Smooth muscle cell (in vitro differentiated cells): ENCODE results near the gene ITGB5. TPM values are rescaled to one million over a fixed set of nuclear protein-coding genes. Genes with fewer than 3 reads are reported as not detected.

Source experiments
- DNase-seq: peaks from one replicate; lab custom pipeline; 2025; ENCODE audit not compliant: unreplicated experiment; lab: John Stamatoyannopoulos, UW
- H2AFZ ChIP-seq: fragments of 200-600 bp; sonication (generic); 2 replicates; pipeline ENCODE4 v1.6.0; 2016; ENCODE audit warnings: antibody characterized with exemption, low read depth, mild to moderate bottlenecking
- H3F3A ChIP-seq: fragments of 200-600 bp; sonication (generic); 2 replicates; pipeline ENCODE4 v1.6.0; 2017; ENCODE audit warnings: antibody characterized with exemption, low read depth
- H3K27ac ChIP-seq: fragments of 200-600 bp; sonication (generic); 2 replicates; pipeline ENCODE4 v1.5.1; 2016; ENCODE audit warnings: low read depth, mild to moderate bottlenecking
- H3K27me3 ChIP-seq: fragments of 200-600 bp; sonication (generic); 2 replicates; pipeline ENCODE4 v1.6.1; 2016; ENCODE audit warnings: low read depth, mild to moderate bottlenecking
- H3K36me3 ChIP-seq: fragments of 200-600 bp; sonication (generic); 2 replicates; pipeline ENCODE4 v1.5.1; 2016; ENCODE audit warnings: low read depth
- H3K4me1 ChIP-seq: fragments of 200-600 bp; sonication (generic); 2 replicates; pipeline ENCODE4 v1.5.1; 2016; ENCODE audit warnings: low read depth
- H3K4me2 ChIP-seq: fragments of 200-600 bp; sonication (generic); 2 replicates; pipeline ENCODE4 v1.6.0; 2016; ENCODE audit warnings: mild to moderate bottlenecking
- H3K4me3 ChIP-seq: fragments of 200-600 bp; sonication (generic); 2 replicates; pipeline ENCODE4 v1.5.1; 2016; ENCODE audit warnings: mild to moderate bottlenecking
- H3K79me2 ChIP-seq: fragments of 200-600 bp; sonication (generic); 2 replicates; pipeline ENCODE4 v1.6.0; 2016; ENCODE audit warnings: low read depth, mild to moderate bottlenecking
- H3K9ac ChIP-seq: fragments of 200-600 bp; sonication (generic); 2 replicates; pipeline ENCODE4 v1.6.0; 2016; ENCODE audit warnings: low read depth
- H3K9me3 ChIP-seq: fragments of 200-600 bp; sonication (generic); replicated peaks from 2 replicates; pipeline ENCODE4 v1.5.1; 2016; ENCODE audit warnings: low read depth
- H4K20me1 ChIP-seq: fragments of 200-600 bp; sonication (generic); 2 replicates; pipeline ENCODE4 v1.6.0; 2016; ENCODE audit warnings: low read depth
- CTCF ChIP-seq: fragments of 200-600 bp; sonication (generic); IDR thresholded peaks from 2 replicates; pipeline ENCODE4 v1.5.1; 2017; ENCODE audit warnings: borderline replicate concordance, mild to moderate bottlenecking, antibody characterized with exemption; ENCODE audit not compliant: insufficient read depth, poor library complexity, severe bottlenecking
- WGBS: methylation state at CpG from one replicate; pipeline ENCODE4 v1.1.7; 2016; ENCODE audit warnings: low lambda C conversion rate; 5-methylcytosine and 5-hydroxymethylcytosine counted together
- polyA plus RNA-seq: library from polyadenylated mRNA; unstranded; fragments of >200 nt; fragmentation: Nextera tagmentation; extraction: Ambion mirVana; gene quantifications from 2 replicates; pipeline ENCODE4 v1.2.1, GENCODE V29; 2016
- total RNA-seq: library from RNA; depleted of rRNA; stranded (reverse); fragments of >200 nt; gene quantifications from 2 replicates; pipeline ENCODE4 v1.2.3, GENCODE V29; 2014

ITGB5 gene
- total and polyA plus RNA-seq, 2 experiments from 2014 or later = 343 to 403 TPM

- Histone ChIP-seq H2AFZ (no peak overlapping the region), H3K36me3 (peaks cover 2% of the 10 kb centered on the region), H3K9me3 (no peaks in the 10 kb centered on the region), H3K4me1 (peaks cover 26% of the 10 kb centered on the region), H3K9ac (no peak overlapping the region), H3K27ac (peak overlapping the region; percentile 91), H3F3A (peaks cover 35% of the 10 kb centered on the region), H3K4me3 (no peak overlapping the region), H3K27me3 (no peaks in the 10 kb centered on the region), H3K79me2 (peaks cover 40% of the 10 kb centered on the region), H4K20me1 (peaks cover 14% of the 10 kb centered on the region), H3K4me2 (peak overlapping the region; percentile 26)
- DNase-seq = no peak
- 69% methylated on average over 9 of the region's 9 CpGs for WGBS
- TF ChIP-seq CTCF = no peak
These were observed 26.1 kb downstream of the ITGB5 start for GRCh38 chr3:124861041-124861440.

DNA sequence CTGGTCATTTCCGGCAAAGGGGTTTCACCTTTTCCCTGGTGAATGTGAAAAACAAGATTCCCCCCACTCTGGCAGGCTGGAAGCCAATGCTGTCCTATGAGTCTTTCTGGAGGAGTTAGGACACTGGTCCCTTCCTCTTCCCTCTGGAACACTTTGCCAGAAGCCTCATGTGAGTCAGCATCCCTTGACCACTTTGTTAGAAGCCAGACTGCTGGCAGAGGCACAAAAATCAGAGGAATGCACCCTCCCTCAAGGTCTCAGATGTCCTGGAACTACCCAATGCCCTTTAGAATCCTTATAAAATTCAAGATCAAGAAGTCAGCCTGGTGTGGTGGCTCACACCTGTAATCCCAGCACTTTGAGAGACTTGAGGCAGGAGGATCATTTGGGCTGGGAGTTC, 26.6 kb downstream of the ITGB5 start:
- WGBS = 46% methylated on average over 1 of the region's 1 CpG
- H3K79me2 ChIP-seq = peaks cover 45% of the 10 kb centered on the region
- peaks cover 4% of the 10 kb centered on the region for H3K36me3 ChIP-seq
- no peaks in the 10 kb centered on the region for H3K27me3 ChIP-seq
- peaks cover 26% of the 10 kb centered on the region for H3K4me1 ChIP-seq
- H2AFZ ChIP-seq = no peak overlapping the region
- no peak for DNase-seq
- H3K9me3 ChIP-seq = no peaks in the 10 kb centered on the region
- H3K9ac ChIP-seq = peak overlapping the region; percentile 46
- H4K20me1 ChIP-seq = peaks cover 14% of the 10 kb centered on the region
- no peak for TF ChIP-seq CTCF
- peaks cover 35% of the 10 kb centered on the region for H3F3A ChIP-seq
- no peak overlapping the region for H3K4me3 ChIP-seq
- H3K27ac ChIP-seq = peak overlapping the region; percentile 91
- H3K4me2 ChIP-seq = peak overlapping the region; percentile 66

DNA sequence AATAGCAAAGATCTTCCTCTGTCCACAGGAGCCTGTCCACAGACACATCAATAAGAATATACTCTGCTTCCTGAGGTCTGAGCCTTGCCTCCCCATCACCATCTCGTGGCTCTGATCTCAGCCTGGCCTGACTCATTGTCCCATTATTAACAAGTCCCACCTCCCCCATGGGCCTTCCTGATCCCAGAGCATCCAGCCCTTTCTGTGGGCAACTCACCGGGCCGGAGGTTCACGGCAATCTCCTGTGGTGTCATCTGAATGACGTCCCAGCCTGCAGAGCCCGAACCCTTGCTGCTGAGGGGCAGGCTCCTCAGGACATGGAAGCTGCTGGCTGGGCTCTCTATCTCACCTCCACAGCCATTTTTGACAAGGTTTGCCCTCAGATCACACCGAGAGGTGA, 28.1 kb downstream of the ITGB5 start:
- H3K79me2 ChIP-seq = peaks cover 55% of the 10 kb centered on the region
- no peak overlapping the region for H2AFZ ChIP-seq
- peak overlapping the region; percentile 49 for H3K4me2 ChIP-seq
- H3F3A ChIP-seq = peaks cover 42% of the 10 kb centered on the region
- TF ChIP-seq CTCF = no peak
- H4K20me1 ChIP-seq = peaks cover 5% of the 10 kb centered on the region
- H3K4me3 ChIP-seq = no peak overlapping the region
- DNase-seq = no peak
- H3K36me3 ChIP-seq = peaks cover 12% of the 10 kb centered on the region
- peaks cover 26% of the 10 kb centered on the region for H3K4me1 ChIP-seq
- H3K9ac ChIP-seq = peak overlapping the region; percentile 54
- H3K27ac ChIP-seq = peak overlapping the region; percentile 91
- 26% methylated on average over 7 of the region's 7 CpGs for WGBS
- no peaks in the 10 kb centered on the region for H3K27me3 ChIP-seq
- no peaks in the 10 kb centered on the region for H3K9me3 ChIP-seq

GRCh38 chr3:124858275-124858674, 28.9 kb downstream of the ITGB5 start:
- H2AFZ ChIP-seq = no peak overlapping the region
- peak overlapping the region; percentile 49 for H3K4me2 ChIP-seq
- peak overlapping the region; percentile 91 for H3K27ac ChIP-seq
- no peak overlapping the region for H3K4me3 ChIP-seq
- H3F3A ChIP-seq = peaks cover 44% of the 10 kb centered on the region
- H3K36me3 ChIP-seq = peaks cover 12% of the 10 kb centered on the region
- H3K27me3 ChIP-seq = no peaks in the 10 kb centered on the region
- DNase-seq = no peak
- peak overlapping the region; percentile 54 for H3K9ac ChIP-seq
- no peaks in the 10 kb centered on the region for H3K9me3 ChIP-seq
- no peak for TF ChIP-seq CTCF
- 35% methylated on average over 1 of the region's 1 CpG for WGBS
- peaks cover 49% of the 10 kb centered on the region for H3K79me2 ChIP-seq
- peaks cover 26% of the 10 kb centered on the region for H3K4me1 ChIP-seq
- peaks cover 5% of the 10 kb centered on the region for H4K20me1 ChIP-seq
